ENCODE data around the gene CCHCR1. TPM values are rescaled to one million over a fixed set of nuclear protein-coding genes. Genes with fewer than 3 reads are reported as not detected.
"Not testable (repeated sequence)": the region's sequence is repeated elsewhere in the genome, so short reads cannot be mapped to it uniquely, and the experiment has no call there.

The CCHCR1 gene
- total RNA-seq, 1 experiment from 2014 or later: 60.6 TPM

DNA sequence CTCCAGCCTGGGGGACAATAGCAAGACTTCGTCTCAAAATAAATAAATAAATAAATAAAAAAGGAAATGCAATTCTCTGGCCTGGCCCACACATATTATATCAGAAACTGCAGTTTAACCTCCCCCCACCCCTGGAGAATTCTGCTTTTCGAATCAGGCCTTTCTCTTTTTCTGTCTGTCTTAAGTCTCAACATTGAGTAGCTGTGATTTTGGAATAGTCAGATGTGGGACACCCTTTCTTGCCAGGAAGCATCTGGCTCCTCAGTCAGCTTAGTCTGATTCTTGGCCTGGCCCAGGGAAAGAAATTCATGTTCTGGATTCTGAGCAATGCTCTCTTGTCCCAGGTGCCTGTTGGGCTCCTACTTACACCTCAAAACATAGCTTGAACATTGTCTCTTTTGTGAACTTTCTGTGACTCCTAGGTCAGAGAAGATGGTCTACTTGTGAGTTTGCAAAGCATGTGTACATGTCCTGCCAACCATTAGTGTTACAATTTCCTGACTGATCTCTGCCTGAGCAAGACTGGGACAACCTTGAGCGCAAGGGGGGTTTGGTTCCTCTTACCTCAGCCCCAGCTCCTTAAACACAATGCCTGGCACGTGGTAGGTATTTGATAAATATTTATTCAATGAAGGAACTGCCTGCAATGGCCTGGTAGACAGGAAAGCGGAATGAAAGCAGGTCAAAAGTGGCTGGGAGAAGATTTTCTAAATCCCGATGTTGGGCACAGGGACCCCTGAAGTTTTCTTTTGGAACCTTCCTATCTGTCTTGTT, 36.6 kb upstream of the CCHCR1 start:
- intact Hi-C loops (cut with micrococcal nuclease; ENCODE audit: unreplicated experiment): loop anchor here (5.0 kb wide), 2 partner anchors 367 to 712 kb away; no protein-coding TSS in a partner anchor
- Histone ChIP-seq H3K4me3 (no peak overlapping the region), H3K4me1 (replicated peaks; ENCODE audit: insufficient read depth) (0 out of 2 replicates have a peak, but pooled peaks cover 5% of the 10 kb centered on the region), H3K9me2 (ENCODE audit: insufficient read depth) (no peaks in the 10 kb centered on the region), H3F3A (ENCODE audit: insufficient read depth, low read depth) (peaks cover 16% of the 10 kb centered on the region; the same call in 1 of the 2 replicates), H4K20me1 (ENCODE audit: insufficient read depth) (no peaks in the 10 kb centered on the region), H3K4me2 (no peak overlapping the region), H3K79me2 (ENCODE audit: low read depth) (peaks cover 1% of the 10 kb centered on the region; the same call in 1 of the 2 replicates), H3K27ac (no peak overlapping the region), H3K27me3 (ENCODE audit: insufficient read depth, low read depth) (no peaks in the 10 kb centered on the region), H3K36me3 (ENCODE audit: low read depth) (no peaks in the 10 kb centered on the region), H3K9me3 (ENCODE audit: insufficient read depth, low read depth) (no peaks in the 10 kb centered on the region), H2AFZ (no peak overlapping the region)
- ChIA-PET POLR2A (ENCODE audit: unreplicated experiment) (interaction anchor here (0.9 kb wide), 1 partner anchor 36 kb away, joined by 4 read pairs; the partner anchor contains the start of gene TCF19), CTCF (interaction anchor here (0.8 kb wide), 1 partner anchor 126 kb away, joined by 10 read pairs; no protein-coding TSS in a partner anchor)
- TF ChIP-seq, protein P1, sequence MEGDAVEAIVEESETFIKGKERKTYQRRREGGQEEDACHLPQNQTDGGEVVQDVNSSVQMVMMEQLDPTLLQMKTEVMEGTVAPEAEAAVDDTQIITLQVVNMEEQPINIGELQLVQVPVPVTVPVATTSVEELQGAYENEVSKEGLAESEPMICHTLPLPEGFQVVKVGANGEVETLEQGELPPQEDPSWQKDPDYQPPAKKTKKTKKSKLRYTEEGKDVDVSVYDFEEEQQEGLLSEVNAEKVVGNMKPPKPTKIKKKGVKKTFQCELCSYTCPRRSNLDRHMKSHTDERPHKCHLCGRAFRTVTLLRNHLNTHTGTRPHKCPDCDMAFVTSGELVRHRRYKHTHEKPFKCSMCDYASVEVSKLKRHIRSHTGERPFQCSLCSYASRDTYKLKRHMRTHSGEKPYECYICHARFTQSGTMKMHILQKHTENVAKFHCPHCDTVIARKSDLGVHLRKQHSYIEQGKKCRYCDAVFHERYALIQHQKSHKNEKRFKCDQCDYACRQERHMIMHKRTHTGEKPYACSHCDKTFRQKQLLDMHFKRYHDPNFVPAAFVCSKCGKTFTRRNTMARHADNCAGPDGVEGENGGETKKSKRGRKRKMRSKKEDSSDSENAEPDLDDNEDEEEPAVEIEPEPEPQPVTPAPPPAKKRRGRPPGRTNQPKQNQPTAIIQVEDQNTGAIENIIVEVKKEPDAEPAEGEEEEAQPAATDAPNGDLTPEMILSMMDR (conservative IDR thresholded peaks at IDR 0.05): no peak
- TF ChIP-seq EZH2 (IDR thresholded peaks at IDR 0.05; ENCODE audit: low read depth): no peak
- DNase-seq: no peak
- no TSS peak for BruUV-seq (replicated peaks)

- no peaks in the 10 kb centered on the region for H3K36me3 ChIP-seq (ENCODE audit: low read depth)
- H3K4me3 ChIP-seq: no peak overlapping the region
- BruUV-seq (replicated peaks): no TSS peak
- H4K20me1 ChIP-seq (ENCODE audit: insufficient read depth): no peaks in the 10 kb centered on the region
- H3K4me1 ChIP-seq (replicated peaks; ENCODE audit: insufficient read depth): no peaks in the 10 kb centered on the region
- CTCF ChIA-PET: interaction anchor here (0.5 to 0.8 kb wide), 4 partner anchors 24 to 390 kb away, joined by 3 to 5 read pairs (median 4); no protein-coding TSS in a partner anchor
- peaks cover 16% of the 10 kb centered on the region; the same call in 1 of the 2 replicates for H3F3A ChIP-seq (ENCODE audit: insufficient read depth, low read depth)
- no peaks in the 10 kb centered on the region for H3K9me2 ChIP-seq (ENCODE audit: insufficient read depth)
- H3K27me3 ChIP-seq (ENCODE audit: insufficient read depth, low read depth): no peaks in the 10 kb centered on the region
- intact Hi-C loops (cut with micrococcal nuclease; ENCODE audit: unreplicated experiment): loop anchor here (2.0 to 5.0 kb wide), 4 partner anchors 34 to 711 kb away; partner anchors contain the start of gene TCF19
- POLR2A ChIA-PET (ENCODE audit: unreplicated experiment): no interaction called here
- no peak overlapping the region for H3K4me2 ChIP-seq
- no peaks in the 10 kb centered on the region for H3K79me2 ChIP-seq (ENCODE audit: low read depth)
- TF ChIP-seq, protein P1 (conservative IDR thresholded peaks at IDR 0.05): no peak
- TF ChIP-seq EZH2 (IDR thresholded peaks at IDR 0.05; ENCODE audit: low read depth): no peak
- H3K27ac ChIP-seq: no peak overlapping the region
- DNase-seq: no peak
- no peak overlapping the region for H2AFZ ChIP-seq
- H3K9me3 ChIP-seq (ENCODE audit: insufficient read depth, low read depth): no peaks in the 10 kb centered on the region
These were observed 35.6 kb upstream of the CCHCR1 start for GRCh38 chr6:31193206-31193605.

DNA sequence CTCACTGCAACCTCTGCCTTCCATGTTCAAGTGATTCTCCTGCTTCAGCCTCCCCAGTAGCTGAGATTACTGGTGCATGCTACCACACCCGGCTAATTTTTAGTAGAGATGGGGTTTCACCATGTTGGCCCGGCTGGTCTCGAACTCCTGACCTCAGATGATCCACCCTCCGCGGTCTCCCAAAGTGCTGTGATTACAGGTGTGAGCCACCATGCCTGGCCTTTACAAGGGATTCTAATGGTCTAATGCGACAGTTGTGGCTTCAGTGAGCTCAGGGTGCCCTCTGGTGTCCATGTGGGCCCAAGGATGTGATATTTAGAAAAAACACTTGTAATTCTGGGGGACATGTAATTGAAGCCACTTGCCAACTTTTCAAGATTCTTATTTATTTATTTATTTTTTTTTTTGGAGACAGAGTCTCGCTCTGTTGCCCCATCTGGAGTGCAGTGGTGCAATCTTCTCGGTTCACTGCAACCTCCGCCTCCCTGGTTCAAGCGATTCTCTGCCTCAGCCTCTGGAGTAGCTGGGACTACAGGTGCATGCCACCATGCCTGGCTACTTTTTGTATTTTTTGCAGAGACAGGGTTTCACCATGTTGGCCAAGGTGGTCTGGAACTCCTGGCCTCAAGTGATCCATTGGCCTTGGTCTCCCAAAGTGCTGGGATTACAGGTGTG, 35.0 kb upstream of the CCHCR1 start:
- not testable (repeated sequence) for H3K79me2 ChIP-seq (ENCODE audit: low read depth); H3K4me1 ChIP-seq (replicated peaks; ENCODE audit: insufficient read depth); BruUV-seq (replicated peaks); H3K36me3 ChIP-seq (ENCODE audit: low read depth); H3K4me2 ChIP-seq; H3K9me3 ChIP-seq (ENCODE audit: insufficient read depth, low read depth); H3K4me3 ChIP-seq; H3K27ac ChIP-seq; H3K9me2 ChIP-seq (ENCODE audit: insufficient read depth); H3K27me3 ChIP-seq (ENCODE audit: insufficient read depth, low read depth); H4K20me1 ChIP-seq (ENCODE audit: insufficient read depth); H2AFZ ChIP-seq
- CTCF ChIA-PET: interaction anchor here (0.5 to 1.2 kb wide), 14 partner anchors 23 to 440 kb away, joined by 3 to 10 read pairs (median 4); partner anchors contain the start of genes CCHCR1, PSORS1C2 and VARS2
- POLR2A ChIA-PET (ENCODE audit: unreplicated experiment): interaction anchor here (0.6 kb wide), 1 partner anchor 446 kb away, joined by 10 read pairs; no protein-coding TSS in a partner anchor
- intact Hi-C loops (cut with micrococcal nuclease; ENCODE audit: unreplicated experiment): loop anchor here (1.0 to 5.0 kb wide), 6 partner anchors 34 to 710 kb away; partner anchors contain the start of gene TCF19
- peak; percentile 69 to 76 for DNase-seq
- H3F3A ChIP-seq (ENCODE audit: insufficient read depth, low read depth): peaks cover 16% of the 10 kb centered on the region; the same call in 1 of the 2 replicates
- TF ChIP-seq, protein P1 (conservative IDR thresholded peaks at IDR 0.05): peak; percentile 74

Data from PC-9 (cell line).